Loucy (cell line): ENCODE data around the gene RAPGEF5.

Source experiments
- EZH2phosphoT487 ChIP-seq: fragments of 200-600 bp; IDR thresholded peaks from 2 replicates; pipeline ENCODE4 v1.6.1; 2018; ENCODE audit warnings: antibody characterized with exemption, mild to moderate bottlenecking, moderate library complexity, borderline replicate concordance
- TF ChIP-seq, protein P1 (sequence below): fragments of 200-600 bp; sonication (generic); conservative IDR thresholded peaks from 2 replicates; pipeline ENCODE4 v1.5.1; 2014; ENCODE audit warnings: mild to moderate bottlenecking, antibody characterized with exemption, low read length

- TF ChIP-seq, protein P1, sequence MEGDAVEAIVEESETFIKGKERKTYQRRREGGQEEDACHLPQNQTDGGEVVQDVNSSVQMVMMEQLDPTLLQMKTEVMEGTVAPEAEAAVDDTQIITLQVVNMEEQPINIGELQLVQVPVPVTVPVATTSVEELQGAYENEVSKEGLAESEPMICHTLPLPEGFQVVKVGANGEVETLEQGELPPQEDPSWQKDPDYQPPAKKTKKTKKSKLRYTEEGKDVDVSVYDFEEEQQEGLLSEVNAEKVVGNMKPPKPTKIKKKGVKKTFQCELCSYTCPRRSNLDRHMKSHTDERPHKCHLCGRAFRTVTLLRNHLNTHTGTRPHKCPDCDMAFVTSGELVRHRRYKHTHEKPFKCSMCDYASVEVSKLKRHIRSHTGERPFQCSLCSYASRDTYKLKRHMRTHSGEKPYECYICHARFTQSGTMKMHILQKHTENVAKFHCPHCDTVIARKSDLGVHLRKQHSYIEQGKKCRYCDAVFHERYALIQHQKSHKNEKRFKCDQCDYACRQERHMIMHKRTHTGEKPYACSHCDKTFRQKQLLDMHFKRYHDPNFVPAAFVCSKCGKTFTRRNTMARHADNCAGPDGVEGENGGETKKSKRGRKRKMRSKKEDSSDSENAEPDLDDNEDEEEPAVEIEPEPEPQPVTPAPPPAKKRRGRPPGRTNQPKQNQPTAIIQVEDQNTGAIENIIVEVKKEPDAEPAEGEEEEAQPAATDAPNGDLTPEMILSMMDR: no peak
- TF ChIP-seq EZH2phosphoT487: no peak
Observed at GRCh38 chr7:22121702-22122474, 235.1 kb downstream of the RAPGEF5 start.
